ENCODE measurements around the gene BCR. TPM values are rescaled to one million over a fixed set of nuclear protein-coding genes. Genes with fewer than 3 reads are reported as not detected.

Gene BCR
- polyA plus RNA-seq, 3 donors, result 49.1 to 63.2 (median 54.3) TPM

- DNase-seq (ENCODE audit: low read depth in 3 of 3, low spot score in 2 of 3), result no peak
These were observed 76.9 kb downstream of the BCR start for GRCh38 chr22:23256986-23257888.

- DNase-seq (ENCODE audit: low read depth in 3 of 3, low spot score in 2 of 3), result no peak
These were observed 77.8 kb downstream of the BCR start for GRCh38 chr22:23257889-23258825.

GRCh38 chr22:23258826-23259170 lies 78.5 kb downstream of the BCR start:
- no peak for DNase-seq (ENCODE audit: low read depth in 3 of 3, low spot score in 2 of 3)

- DNase-seq (ENCODE audit: low read depth in 3 of 3, low spot score in 2 of 3), result no peak
These were observed 79.8 kb downstream of the BCR start for GRCh38 chr22:23259916-23260644.

GRCh38 chr22:23260645-23261581 lies 80.6 kb downstream of the BCR start:
- no peak for DNase-seq (ENCODE audit: low read depth in 3 of 3, low spot score in 2 of 3)

- DNase-seq (ENCODE audit: low read depth in 3 of 3, low spot score in 2 of 3), result no peak
These were observed 81.7 kb downstream of the BCR start for GRCh38 chr22:23261900-23262450.

GRCh38 chr22:23262518-23263332 lies 82.4 kb downstream of the BCR start:
- no peak for DNase-seq (ENCODE audit: low read depth in 3 of 3, low spot score in 2 of 3)

- DNase-seq (ENCODE audit: low read depth in 3 of 3, low spot score in 2 of 3), result no peak
These were observed 83.6 kb downstream of the BCR start for GRCh38 chr22:23263651-23264555.

GRCh38 chr22:23264610-23265367 lies 84.5 kb downstream of the BCR start:
- no peak for DNase-seq (ENCODE audit: low read depth in 3 of 3, low spot score in 2 of 3)

GRCh38 chr22:23265368-23265700 lies 85.0 kb downstream of the BCR start:
- DNase-seq (ENCODE audit: low read depth in 3 of 3, low spot score in 2 of 3), result no peak

GRCh38 chr22:23266780-23267179 lies 86.5 kb downstream of the BCR start:
- no peak for DNase-seq (ENCODE audit: low read depth in 3 of 3, low spot score in 2 of 3)

- DNase-seq (ENCODE audit: low read depth in 3 of 3, low spot score in 2 of 3), result no peak
These were observed 87.1 kb downstream of the BCR start for GRCh38 chr22:23267226-23268043.

GRCh38 chr22:23268139-23268712 lies 87.9 kb downstream of the BCR start:
- DNase-seq (ENCODE audit: low read depth in 3 of 3, low spot score in 2 of 3), result no peak

- DNase-seq (ENCODE audit: low read depth in 3 of 3, low spot score in 2 of 3), result no peak
These were observed 88.6 kb downstream of the BCR start for GRCh38 chr22:23268877-23269276.

- peak in 1 of 3 donors; percentile 62 for DNase-seq (ENCODE audit: low read depth in 3 of 3, low spot score in 2 of 3)
These were observed 89.3 kb downstream of the BCR start for GRCh38 chr22:23269441-23270211.

Measured in right renal cortex interstitium (tissue), 3 donors.